HG03060 (cell line): ENCODE data around the gene PLCB2.

Source experiments
- ATAC-seq: cut with Tn5 transposase; IDR thresholded peaks from one replicate; pipeline ENCODE4 v1.9.1; 2021; ENCODE audit warnings: low read depth, moderate number of reproducible peaks; ENCODE audit not compliant: unreplicated experiment

PLCB2 gene

GRCh38 chr15:40240619-40241221 is 67.0 kb downstream of the PLCB2 start:
- ATAC-seq = no peak

DNA sequence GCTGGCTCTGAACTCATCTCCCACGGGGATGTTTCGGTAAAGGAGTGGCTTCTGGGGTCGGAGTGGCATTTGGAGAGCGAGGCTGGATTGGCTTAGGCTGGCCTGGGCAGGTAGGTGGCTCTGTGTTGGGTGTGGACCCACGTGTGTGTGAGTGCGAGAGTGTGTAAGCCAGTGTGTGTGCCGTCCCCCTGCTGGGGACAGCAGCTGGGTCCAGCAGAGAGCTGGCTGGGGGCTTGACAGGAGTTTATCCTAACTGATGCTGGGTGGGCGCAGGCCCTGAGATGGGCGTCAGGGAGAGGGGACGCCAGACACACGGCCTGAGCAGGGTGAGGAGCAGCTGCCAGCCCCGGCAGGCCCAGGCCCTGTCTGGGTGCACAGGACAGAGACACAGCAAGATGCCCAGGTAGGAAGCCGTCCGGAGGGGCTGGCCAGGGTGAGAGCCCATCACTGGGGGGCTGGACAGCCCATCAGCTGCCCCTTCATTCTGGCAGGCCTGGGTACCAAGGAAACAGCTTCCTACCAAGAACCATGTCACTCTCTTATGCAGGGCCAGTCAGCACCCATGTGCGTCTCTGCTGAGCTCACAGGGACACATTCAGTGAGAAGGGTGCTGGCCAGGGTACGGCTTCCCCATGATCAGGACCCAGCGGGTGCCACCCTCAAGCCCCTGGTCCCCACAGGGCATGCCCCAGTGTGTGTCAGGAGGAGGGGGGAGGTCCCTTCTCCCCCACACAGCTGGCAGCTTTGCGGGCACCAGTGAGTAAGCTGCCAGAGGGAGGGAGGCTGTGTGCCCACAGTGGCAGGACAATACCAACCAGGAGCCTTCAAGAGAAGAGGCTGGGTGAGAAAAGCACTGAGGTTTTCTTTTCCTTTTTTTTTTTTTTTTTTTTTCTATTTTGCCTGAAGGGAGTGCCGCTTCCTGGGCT is 67.8 kb downstream of the PLCB2 start:
- no peak for ATAC-seq

DNA sequence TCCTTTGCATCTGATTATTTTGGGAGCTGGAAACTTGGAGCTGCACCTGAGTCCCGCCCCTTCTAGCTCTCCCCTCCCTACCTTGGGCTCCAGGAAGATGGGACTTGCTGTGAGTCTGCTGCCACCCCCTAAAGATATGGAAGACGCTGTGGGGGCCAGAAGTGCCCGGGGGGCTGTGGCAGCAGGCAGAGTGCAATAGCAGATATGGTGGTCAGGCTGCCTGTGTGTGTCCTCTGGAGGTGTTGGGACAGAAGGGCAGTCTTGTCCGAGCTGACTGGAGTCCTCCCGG is 68.4 kb downstream of the PLCB2 start:
- no peak for ATAC-seq

GRCh38 chr15:40238532-40239403 is 69.0 kb downstream of the PLCB2 start, which contains the start of gene PAK6:
PAK6 (plus strand) TSS chr15:40239063; CDS start chr15:40264786, 25,723 bp downstream.
- no peak for ATAC-seq
